ENCODE data around the gene CAMTA1.

The CAMTA1 gene

DNA sequence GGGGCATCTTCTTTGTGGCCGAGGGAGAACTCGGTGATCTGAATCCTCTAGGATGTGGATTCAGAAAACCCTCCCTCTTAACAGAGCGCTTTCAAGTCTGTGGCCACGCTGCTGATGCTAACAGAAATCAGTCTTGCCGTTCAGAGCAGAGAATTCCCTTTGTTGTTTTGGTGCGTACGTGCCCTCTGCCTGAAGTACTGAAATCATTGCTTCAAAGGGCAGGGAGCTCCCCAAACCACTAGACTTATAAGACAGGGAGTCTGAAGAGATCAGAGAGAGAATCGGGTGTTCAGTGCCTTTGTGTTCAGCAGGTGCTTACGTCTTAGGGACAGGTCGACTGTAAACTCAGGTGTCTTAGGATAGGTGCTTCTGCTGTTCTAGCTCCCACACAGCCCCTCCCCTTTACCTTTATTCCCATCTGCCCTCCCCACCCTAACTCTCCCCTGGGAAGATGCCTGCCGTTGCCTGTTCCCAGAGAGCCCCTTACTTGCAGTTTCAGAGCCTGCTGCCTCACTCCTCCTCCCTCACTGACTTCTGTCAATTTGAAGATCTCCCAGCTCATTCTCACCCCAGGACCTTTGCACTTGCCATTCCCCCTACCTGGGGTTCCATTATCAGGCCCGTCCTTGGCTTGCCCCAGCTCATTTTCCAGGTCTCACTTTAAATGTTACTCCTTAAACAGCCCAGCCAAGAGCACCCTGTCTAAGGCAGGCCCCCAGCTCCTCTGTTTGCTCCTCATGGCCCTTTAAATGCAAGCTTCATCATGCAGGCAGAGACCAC is 143.0 kb downstream of the CAMTA1 start:
- no peak for DNase-seq (ENCODE audit: low read depth)

DNA sequence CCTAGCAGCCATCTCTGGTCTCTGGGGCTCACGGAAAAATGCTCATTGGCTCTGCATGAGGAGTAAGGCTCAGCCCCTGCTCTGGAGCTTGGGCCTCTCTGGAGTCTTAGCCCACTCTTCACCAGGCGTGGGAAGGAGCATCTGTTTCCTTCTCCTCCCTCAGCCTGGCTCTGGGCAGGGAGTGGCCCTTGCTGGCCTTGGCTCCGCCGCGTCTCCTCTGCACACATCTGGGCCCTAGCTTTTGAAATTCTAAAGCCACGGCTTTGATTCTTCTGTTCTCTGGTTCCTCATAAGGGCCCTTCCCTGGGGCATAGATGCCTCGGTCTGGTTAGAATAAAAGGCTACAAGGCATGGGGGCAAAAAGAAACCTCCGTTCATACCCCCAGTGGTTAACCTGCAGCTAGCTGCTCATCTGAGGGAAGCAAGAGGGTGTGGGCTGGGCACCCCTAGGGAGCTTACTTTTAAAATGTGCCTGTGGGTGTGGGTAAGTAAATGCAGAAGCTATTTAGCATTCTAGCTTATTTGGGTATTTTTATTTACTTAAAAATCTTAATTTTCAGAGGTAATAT is 145.6 kb downstream of the CAMTA1 start:
- DNase-seq (ENCODE audit: low read depth), result no peak

- no peak for DNase-seq (ENCODE audit: low read depth)
These were observed 150.2 kb downstream of the CAMTA1 start for GRCh38 chr1:6935361-6935883.

DNA sequence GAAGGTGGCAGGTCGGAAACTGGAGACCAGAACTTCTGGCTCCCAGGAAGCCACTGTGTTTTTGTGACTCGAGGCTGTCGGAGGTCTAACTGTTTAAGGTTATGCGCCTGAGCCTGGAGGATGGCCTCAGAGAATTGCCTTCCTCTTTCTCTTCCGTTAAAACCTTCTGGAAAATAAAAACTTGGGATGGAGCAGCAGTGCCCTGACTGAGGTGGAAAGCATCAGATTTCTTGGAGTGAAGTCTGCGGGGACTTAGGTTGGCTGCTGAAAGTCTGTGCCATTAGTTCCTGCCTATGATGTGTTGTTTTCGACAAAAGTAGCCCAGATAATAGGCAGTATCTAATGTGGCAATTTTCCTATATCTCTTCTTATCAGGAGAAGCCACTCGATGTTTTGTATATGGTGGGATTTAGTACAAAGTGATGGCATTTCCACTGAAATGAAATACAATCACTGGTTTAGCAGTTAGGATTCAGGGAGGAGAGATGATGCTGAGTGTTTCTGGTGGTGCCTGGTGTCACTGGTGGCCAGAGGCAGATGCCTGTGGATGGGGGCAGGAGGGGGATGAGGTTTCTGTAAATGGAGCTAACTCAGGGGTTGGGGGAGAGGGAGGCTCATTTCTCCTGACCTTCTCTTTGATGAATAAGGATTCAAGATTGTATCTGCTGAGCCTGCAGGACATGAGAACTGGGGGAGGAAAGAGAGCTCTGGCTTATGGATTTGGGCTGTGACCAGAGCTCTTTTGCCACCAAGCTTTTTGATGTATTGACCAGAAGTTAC is 150.8 kb downstream of the CAMTA1 start:
- no peak for DNase-seq (ENCODE audit: low read depth)

DNA sequence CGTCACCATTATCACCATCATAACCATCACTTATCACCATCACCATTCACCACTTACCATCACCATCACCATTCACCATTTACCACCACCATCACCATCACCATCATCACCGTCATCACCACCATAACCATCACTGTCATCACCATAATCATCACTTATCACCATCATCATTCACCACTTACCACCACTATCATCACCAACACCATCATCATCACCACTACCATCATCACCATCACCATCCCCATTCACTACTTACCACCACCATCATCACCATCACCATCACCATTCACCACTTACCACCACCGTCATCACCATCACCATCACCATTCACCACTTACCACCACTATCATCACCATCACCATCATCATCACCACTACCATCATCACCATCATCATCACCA is 151.8 kb downstream of the CAMTA1 start:
- DNase-seq (ENCODE audit: low read depth), result no peak

GRCh38 chr1:6939363-6939762 is 154.1 kb downstream of the CAMTA1 start:
- no peak for DNase-seq (ENCODE audit: low read depth)

GRCh38 chr1:6941786-6942185 is 156.5 kb downstream of the CAMTA1 start:
- DNase-seq (ENCODE audit: low read depth), result no peak

DNA sequence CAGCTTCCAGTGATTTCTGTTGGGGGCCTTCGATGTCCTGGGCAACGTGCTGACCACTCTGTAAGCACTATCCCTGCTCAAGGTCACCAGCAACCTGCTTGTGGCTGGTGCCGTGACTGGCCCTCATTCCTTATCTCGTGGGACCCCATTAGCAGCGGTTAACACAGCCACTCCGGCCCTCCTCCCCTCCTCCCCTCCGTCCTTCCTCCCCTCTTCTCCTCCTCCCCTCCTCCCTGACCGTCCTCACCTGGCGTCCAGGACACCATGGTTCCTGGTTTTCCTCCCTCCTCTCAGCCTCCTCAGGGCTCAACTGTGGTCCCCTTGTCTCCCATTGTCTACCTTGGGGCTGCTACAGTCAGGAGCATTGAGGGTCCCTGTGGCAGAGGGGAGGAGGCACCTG is 157.7 kb downstream of the CAMTA1 start:
- no peak for DNase-seq (ENCODE audit: low read depth)

- DNase-seq (ENCODE audit: low read depth), result no peak
These were observed 159.2 kb downstream of the CAMTA1 start for GRCh38 chr1:6944434-6944833.

GRCh38 chr1:6947952-6948351 is 162.7 kb downstream of the CAMTA1 start:
- DNase-seq (ENCODE audit: low read depth), result no peak

- DNase-seq (ENCODE audit: low read depth), result no peak
These were observed 163.2 kb downstream of the CAMTA1 start for GRCh38 chr1:6948416-6948815.

DNA sequence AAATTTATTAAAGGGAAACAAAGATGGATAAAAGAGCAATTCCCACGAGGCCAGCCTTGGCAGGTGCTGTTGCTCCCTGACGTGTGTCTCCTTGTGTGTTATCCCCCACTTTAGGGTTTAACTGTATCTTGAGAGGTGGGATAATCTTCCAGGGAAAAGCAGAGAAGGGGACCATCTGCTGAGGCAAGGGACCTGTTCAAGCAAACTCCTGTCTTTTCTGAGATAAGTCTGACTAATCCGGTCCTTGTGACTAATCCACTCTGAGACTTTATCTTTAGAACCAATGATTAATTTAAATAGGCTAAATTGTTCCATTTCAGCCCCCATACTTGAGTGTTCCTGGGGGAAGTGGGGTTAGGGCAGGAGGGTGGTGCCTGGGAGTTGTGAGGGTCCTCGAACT is 163.6 kb downstream of the CAMTA1 start:
- DNase-seq (ENCODE audit: low read depth), result no peak

DNA sequence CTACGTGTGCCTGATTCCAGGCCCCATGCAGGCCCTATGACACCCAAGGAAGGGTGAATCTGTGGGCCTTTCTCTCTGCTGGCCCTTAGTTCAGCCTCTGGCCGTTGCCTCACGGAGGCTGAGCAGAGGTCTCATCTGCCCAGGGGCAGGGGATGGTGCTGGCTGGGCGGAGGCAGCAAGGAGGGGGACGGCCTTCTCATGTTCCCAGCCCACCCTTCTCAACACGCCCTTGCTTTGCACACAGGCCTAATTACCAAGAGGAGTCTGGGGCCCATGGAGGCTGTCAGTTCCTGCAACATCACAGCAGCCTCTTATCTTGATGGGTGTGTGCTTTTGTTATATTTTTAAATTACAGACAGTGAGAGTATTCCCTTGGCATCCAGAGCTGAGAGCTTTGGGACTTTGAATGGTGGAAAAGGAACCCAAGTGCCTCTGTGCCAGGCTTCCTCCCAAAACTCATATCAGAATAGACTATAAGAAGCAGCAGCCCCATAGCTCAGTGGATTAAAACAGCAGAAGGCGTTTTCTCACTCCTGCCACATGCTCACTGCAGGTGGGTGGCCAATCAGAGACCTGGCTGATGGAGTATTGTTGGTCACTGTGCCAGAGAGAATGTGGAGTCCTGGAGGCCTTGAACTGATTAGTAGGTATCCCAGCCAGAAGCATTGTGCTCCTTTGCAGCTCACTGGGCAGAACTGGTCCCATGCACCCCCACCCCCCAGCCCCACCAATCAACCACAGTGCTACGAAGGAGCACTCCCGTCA is 164.9 kb downstream of the CAMTA1 start:
- DNase-seq (ENCODE audit: low read depth), result no peak

DNA sequence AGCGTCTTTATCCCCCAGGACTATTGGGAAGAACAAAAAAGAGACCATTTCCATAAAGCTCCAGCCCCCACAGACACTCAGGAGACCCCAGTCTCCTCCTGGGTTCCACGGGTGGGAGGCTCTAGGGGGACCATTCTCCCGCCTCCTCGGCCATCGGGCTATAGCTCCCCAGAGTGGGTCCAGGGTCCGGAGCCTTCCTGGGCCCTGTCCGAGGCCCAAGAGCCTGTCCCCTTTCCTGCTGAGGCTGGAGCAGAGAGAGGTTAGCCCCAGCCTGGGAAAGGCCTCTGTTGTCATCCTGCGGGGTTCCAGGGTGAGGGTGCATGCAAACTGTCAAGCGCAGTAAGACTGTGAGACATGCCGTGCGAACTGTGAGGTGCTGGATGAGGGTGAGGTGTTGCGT is 166.3 kb downstream of the CAMTA1 start:
- no peak for DNase-seq (ENCODE audit: low read depth)

GRCh38 chr1:6953216-6953615 is 168.0 kb downstream of the CAMTA1 start:
- DNase-seq (ENCODE audit: low read depth), result no peak

GRCh38 chr1:6953907-6954364 is 168.7 kb downstream of the CAMTA1 start:
- no peak for DNase-seq (ENCODE audit: low read depth)

DNA sequence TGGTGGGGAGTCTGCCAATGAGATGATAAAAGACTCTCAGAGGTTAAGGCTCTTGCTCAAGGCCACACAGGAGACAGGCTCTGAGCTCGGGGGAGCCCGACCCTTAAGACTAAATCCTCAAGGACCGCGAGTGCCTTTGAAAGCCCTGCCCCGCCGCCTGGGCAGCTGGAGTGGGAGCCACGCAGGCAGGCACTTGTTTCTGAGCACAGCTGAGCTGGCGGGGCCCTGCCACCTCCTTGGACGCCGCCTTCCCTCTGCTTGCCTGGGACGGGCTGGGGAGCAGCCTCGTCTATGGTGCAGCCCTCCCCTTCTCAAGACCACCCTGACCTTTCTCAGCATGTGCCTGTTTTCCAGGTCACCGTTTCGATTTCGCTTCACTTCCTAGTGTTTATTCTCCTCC is 169.3 kb downstream of the CAMTA1 start:
- no peak for DNase-seq (ENCODE audit: low read depth)

DNA sequence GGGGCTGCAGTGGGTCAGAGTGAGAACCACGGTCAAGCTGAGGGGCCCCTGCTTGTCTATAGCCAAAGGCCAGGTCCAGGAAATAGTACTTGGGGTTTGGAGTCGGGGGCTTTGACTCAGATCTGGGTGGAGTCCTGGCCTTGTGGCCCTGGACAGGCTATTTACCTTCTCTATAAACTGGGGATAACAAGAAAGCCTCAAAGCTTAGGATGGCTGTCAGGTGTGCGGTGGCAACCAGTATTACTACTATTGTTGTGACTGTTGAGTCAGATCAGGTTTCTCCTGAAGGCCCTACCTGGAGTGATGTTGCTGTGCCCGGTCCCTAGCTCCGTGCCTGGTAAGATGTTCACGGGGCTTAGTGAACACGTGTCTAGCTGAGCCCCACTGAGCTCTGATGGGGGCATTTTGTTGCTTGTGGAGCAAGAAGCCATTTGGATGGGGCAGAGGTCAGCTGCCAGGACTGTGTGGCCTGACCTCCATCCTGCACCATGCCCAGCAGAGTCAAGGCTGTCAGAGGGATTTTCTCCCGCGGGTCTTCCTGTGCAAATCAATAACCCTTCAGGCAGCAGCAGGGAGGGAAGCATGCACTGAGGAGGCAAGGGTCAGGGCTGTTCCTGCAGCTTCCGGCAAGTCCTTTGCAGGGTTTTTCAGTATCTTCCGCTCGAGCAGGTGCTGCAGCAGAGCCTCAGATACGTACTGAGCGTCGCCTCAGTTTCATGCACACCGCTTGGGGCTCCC is 170.3 kb downstream of the CAMTA1 start:
- no peak for DNase-seq (ENCODE audit: low read depth)

DNA sequence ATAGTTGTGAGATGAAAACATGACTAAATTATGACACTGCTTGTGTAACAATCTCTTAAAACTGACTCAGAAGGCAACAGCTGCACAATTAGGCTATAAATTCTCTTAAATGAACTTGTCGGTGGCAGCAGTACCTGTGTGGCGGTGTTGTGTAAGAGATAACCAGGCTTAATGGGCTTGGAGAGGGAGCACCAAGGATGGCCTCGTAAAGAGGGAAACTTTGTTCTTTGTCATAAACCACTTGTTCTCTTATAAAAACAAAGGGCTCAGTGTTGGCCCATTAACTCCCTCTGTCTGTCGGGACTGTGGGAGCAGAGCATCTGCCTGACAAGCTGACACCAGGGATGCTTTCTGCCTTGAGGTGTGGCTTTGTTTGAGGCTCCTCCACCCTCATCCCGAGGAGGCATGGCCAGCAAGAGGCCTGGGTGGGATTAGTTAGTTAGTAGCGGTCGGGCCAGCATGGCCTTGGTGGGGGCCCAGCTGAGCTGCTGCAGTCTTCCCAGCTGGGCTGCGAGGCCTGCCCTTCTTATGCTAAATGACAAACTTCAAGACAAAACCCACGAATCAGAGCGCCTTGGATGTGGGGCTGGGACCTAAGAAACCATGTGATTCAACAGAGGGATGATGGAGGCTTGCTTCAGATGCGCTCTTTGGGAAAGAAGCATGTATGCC is 171.4 kb downstream of the CAMTA1 start:
- DNase-seq (ENCODE audit: low read depth), result no peak

- DNase-seq (ENCODE audit: low read depth), result no peak
These were observed 172.1 kb downstream of the CAMTA1 start for GRCh38 chr1:6957341-6957740.
